ENCODE data around the gene UGGT1. TPM values are rescaled to one million over a fixed set of nuclear protein-coding genes. Genes with fewer than 3 reads are reported as not detected.
A peak's percentile ranks its signal among the peaks of the same experiment; 100 is the strongest.

Gene UGGT1
- total and polyA plus RNA-seq, 10 donors = 4.0 to 64.6 (median 48.1) TPM

DNA sequence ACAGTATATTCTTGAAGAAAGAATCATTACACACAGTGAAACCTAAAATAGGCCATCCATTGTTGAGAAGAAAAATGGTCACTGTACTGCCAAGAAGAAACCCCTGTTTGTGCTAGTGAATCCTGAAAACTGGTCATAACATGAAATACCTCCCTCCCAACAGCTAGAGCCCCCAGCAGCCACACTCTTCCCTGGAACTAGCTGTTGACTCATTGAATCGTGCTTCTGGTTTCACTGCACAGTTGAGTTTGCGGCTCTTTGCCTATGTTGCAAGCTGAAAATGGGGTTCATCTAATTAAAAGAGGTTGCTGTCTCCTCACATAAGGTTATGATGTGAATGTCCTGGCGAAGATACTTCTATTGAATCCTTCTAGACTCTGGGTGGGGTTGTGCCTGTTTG is 86.3 kb downstream of the UGGT1 start:
- Histone ChIP-seq H3K27ac (no peak overlapping the region), H3K36me3 (peaks cover 3 to 100% (median 97%) of the 10 kb centered on the region in 6 donors), H3K4me1 (peaks cover 0 to 7% (median 0%) of the 10 kb centered on the region in 6 donors), H3K9me3 (no peaks in the 10 kb centered on the region), H3K27me3 (replicated peaks in 1 of 7) (no peaks in the 10 kb centered on the region), H3K4me3 (no peak overlapping the region)
- intact Hi-C loops (cut with DNase I; ENCODE audit: low total_unique reads) = no loop called here
- WGBS, 5 donors = 93 to 100% (median 95%) methylated on average over 3 of the region's 3 CpGs
- no peak for DNase-seq
- TF ChIP-seq POLR2AphosphoS5 (IDR thresholded peaks at IDR 0.05) (no peak), POLR2A (IDR thresholded peaks at IDR 0.05) (no peak)
- TF ChIP-seq, protein P1, sequence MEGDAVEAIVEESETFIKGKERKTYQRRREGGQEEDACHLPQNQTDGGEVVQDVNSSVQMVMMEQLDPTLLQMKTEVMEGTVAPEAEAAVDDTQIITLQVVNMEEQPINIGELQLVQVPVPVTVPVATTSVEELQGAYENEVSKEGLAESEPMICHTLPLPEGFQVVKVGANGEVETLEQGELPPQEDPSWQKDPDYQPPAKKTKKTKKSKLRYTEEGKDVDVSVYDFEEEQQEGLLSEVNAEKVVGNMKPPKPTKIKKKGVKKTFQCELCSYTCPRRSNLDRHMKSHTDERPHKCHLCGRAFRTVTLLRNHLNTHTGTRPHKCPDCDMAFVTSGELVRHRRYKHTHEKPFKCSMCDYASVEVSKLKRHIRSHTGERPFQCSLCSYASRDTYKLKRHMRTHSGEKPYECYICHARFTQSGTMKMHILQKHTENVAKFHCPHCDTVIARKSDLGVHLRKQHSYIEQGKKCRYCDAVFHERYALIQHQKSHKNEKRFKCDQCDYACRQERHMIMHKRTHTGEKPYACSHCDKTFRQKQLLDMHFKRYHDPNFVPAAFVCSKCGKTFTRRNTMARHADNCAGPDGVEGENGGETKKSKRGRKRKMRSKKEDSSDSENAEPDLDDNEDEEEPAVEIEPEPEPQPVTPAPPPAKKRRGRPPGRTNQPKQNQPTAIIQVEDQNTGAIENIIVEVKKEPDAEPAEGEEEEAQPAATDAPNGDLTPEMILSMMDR (IDR thresholded peaks at IDR 0.05 in 8 of 11, conservative IDR thresholded peaks at IDR 0.05 in 3 of 11) = no peak

DNA sequence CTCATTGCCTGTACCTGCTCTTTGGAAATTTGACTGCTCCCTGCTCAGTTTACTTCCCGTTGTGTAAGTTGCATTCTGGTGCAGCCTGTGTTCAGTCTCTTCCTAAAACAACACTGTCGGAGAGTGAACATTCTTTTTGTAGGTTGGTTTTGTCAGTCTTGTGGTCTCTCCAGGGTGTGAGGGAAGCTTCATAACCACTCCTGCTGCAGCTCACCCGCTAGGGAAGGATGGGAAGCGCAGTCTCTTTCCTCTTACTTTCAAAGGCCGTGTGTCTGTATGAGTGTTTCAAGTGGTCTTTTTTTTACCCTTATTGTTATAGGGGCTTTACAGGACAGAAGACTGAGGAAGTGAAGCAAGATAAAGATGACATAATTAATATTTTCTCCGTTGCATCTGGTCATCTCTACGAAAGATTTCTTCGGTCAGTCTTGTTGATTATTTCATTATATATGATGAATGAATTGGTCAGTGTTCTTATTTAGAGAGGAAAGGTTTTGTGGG is 87.2 kb downstream of the UGGT1 start:
- H3K36me3 ChIP-seq = peaks cover 3 to 100% (median 96%) of the 10 kb centered on the region in 6 donors
- no peaks in the 10 kb centered on the region for H3K27me3 ChIP-seq (replicated peaks in 1 of 7)
- no peak overlapping the region for H3K4me3 ChIP-seq
- peaks cover 0 to 7% (median 0%) of the 10 kb centered on the region in 6 donors for H3K4me1 ChIP-seq
- WGBS, 5 donors = 65 to 80% (median 68%) methylated on average over 8 of the region's 8 CpGs
- intact Hi-C loops (cut with DNase I; ENCODE audit: low total_unique reads) = no loop called here
- no peak for DNase-seq
- H3K27ac ChIP-seq = peak overlapping the region in 3 of 8 donors; percentile 7 to 64 (median 40)
- TF ChIP-seq POLR2A (IDR thresholded peaks at IDR 0.05) = no peak
- TF ChIP-seq POLR2AphosphoS5 (IDR thresholded peaks at IDR 0.05) = no peak
- TF ChIP-seq, protein P1 (IDR thresholded peaks at IDR 0.05 in 8 of 11, conservative IDR thresholded peaks at IDR 0.05 in 3 of 11) = no peak
- H3K9me3 ChIP-seq = no peaks in the 10 kb centered on the region

GRCh38 chr2:128178650-128179460 is 87.9 kb downstream of the UGGT1 start:
- H3K27ac ChIP-seq = peak overlapping the region in 3 of 8 donors; percentile 34 to 64 (median 40)
- H3K36me3 ChIP-seq = peaks cover 3 to 100% (median 93%) of the 10 kb centered on the region in 6 donors

More at GRCh38 chr2:128178650-128179460, 87.9 kb downstream of the UGGT1 start:
- Histone ChIP-seq H3K9me3 (no peaks in the 10 kb centered on the region), H3K27me3 (replicated peaks in 1 of 7) (no peaks in the 10 kb centered on the region), H3K4me1 (peaks cover 0 to 7% (median 0%) of the 10 kb centered on the region in 6 donors), H3K4me3 (no peak overlapping the region)
- DNase-seq = peak; percentile 84
- peak in 1 of 3 donors; percentile 26 for TF ChIP-seq POLR2AphosphoS5 (IDR thresholded peaks at IDR 0.05)
- no peak for TF ChIP-seq POLR2A (IDR thresholded peaks at IDR 0.05)
- TF ChIP-seq, protein P1 (IDR thresholded peaks at IDR 0.05 in 8 of 11, conservative IDR thresholded peaks at IDR 0.05 in 3 of 11) = peak; percentile 39 to 89 (median 72)
- WGBS, 5 donors = 58 to 65% (median 60%) methylated on average over 9 of the region's 9 CpGs
- intact Hi-C loops (cut with DNase I; ENCODE audit: low total_unique reads) = no loop called here

Data from spleen (tissue), 11 donors.